ENCODE results near the gene TMEM37.

The TMEM37 gene

GRCh38 chr2:119434664-119435063 is 3.0 kb downstream of the TMEM37 start:
- FAIRE-seq: no peak

- no peak for FAIRE-seq
These were observed 3.7 kb downstream of the TMEM37 start for GRCh38 chr2:119435081-119435952.

GRCh38 chr2:119435953-119436297 is 4.3 kb downstream of the TMEM37 start:
- no peak for FAIRE-seq

- no peak for FAIRE-seq
These were observed 5.5 kb downstream of the TMEM37 start for GRCh38 chr2:119436993-119437772.

- FAIRE-seq: no peak
These were observed 6.5 kb downstream of the TMEM37 start for GRCh38 chr2:119438128-119438656.

GRCh38 chr2:119438726-119439284 is 7.2 kb downstream of the TMEM37 start:
- FAIRE-seq: no peak

- no peak for FAIRE-seq
These were observed 8.2 kb downstream of the TMEM37 start for GRCh38 chr2:119439574-119440500.

GRCh38 chr2:119440501-119440870 is 8.8 kb downstream of the TMEM37 start:
- FAIRE-seq: no peak

GRCh38 chr2:119440873-119441272 is 9.2 kb downstream of the TMEM37 start:
- FAIRE-seq: no peak

- no peak for FAIRE-seq
These were observed 9.9 kb downstream of the TMEM37 start for GRCh38 chr2:119441376-119442225.

- FAIRE-seq: no peak
These were observed 10.6 kb downstream of the TMEM37 start for GRCh38 chr2:119442226-119442619.

GRCh38 chr2:119442850-119443249 is 11.2 kb downstream of the TMEM37 start:
- no peak for FAIRE-seq

- no peak for FAIRE-seq
These were observed 14.4 kb downstream of the TMEM37 start for GRCh38 chr2:119446037-119446436.

GRCh38 chr2:119448427-119449141 is 16.9 kb downstream of the TMEM37 start:
- FAIRE-seq: no peak

GRCh38 chr2:119449521-119449920 is 17.9 kb downstream of the TMEM37 start:
- no peak for FAIRE-seq

- no peak for FAIRE-seq
These were observed 19.8 kb downstream of the TMEM37 start for GRCh38 chr2:119451336-119452050.

GRCh38 chr2:119453972-119454593 is 22.4 kb downstream of the TMEM37 start:
- FAIRE-seq: no peak

GRCh38 chr2:119455066-119455718 is 23.5 kb downstream of the TMEM37 start:
- no peak for FAIRE-seq

- FAIRE-seq: no peak
These were observed 28.4 kb downstream of the TMEM37 start for GRCh38 chr2:119460076-119460475.
